ENCODE measurements around the gene PRDM10.

- TF ChIP-seq CTCF (IDR thresholded peaks at IDR 0.05) (no peak), POLR2A (IDR thresholded peaks at IDR 0.05) (no peak)
These were observed 72.9 kb downstream of the PRDM10 start for GRCh38 chr11:129929721-129930120.
